Renal cortex interstitium (tissue), 11 donors: ENCODE data around the gene MICAL3. TPM values are rescaled to one million over a fixed set of nuclear protein-coding genes. Genes with fewer than 3 reads are reported as not detected.
"Not testable (repeated sequence)": the region's sequence is repeated elsewhere in the genome, so short reads cannot be mapped to it uniquely, and the experiment has no call there.

Source experiments
- DNase-seq, 11 donors: peaks; one replicate each; pipeline ENCODE4 v3.0.0-alpha.2; 2013; ENCODE audit warnings: low read depth in 9 of 11, low spot score in 4 of 11; ENCODE audit errors: extremely low read depth in 1 of 11
- polyA plus RNA-seq, 3 donors: library from polyadenylated mRNA; unstranded; fragments of 120-200 nt; gene quantifications; one replicate each; pipeline ENCODE4 v1.2.1, GENCODE V29; 2013; ENCODE audit not compliant: insufficient read length in 3 of 3

The MICAL3 gene
- polyA plus RNA-seq, 3 donors: 30.9 to 40.3 (median 32.8) TPM

- DNase-seq: no peak
These were observed 18.3 kb upstream of the MICAL3 start for GRCh38 chr22:18042685-18043084.

GRCh38 chr22:18040898-18041297 is 16.5 kb upstream of the MICAL3 start:
- DNase-seq: not testable (repeated sequence)

GRCh38 chr22:18035751-18036150 is 11.4 kb upstream of the MICAL3 start:
- peak in 1 of 11 donors; percentile 22 for DNase-seq

GRCh38 chr22:18034076-18034475 is 9.7 kb upstream of the MICAL3 start:
- no peak for DNase-seq

- DNase-seq: no peak
These were observed 9.0 kb upstream of the MICAL3 start for GRCh38 chr22:18033204-18033998.

- no peak for DNase-seq
These were observed 8.2 kb upstream of the MICAL3 start for GRCh38 chr22:18032455-18033101.

GRCh38 chr22:18031695-18032454 is 7.5 kb upstream of the MICAL3 start:
- DNase-seq: no peak

GRCh38 chr22:18029686-18030267 is 5.4 kb upstream of the MICAL3 start:
- DNase-seq: no peak

GRCh38 chr22:18028817-18029527 is 4.6 kb upstream of the MICAL3 start:
- DNase-seq: no peak

- not testable (repeated sequence) for DNase-seq
These were observed 1.5 kb upstream of the MICAL3 start for GRCh38 chr22:18025898-18026297.

- DNase-seq: no peak
These were observed 777 bp upstream of the MICAL3 start for GRCh38 chr22:18024956-18025720.

GRCh38 chr22:18023509-18024275 is 669 bp downstream of the MICAL3 start:
- DNase-seq: peak in 7 of 11 donors; percentile 34 to 54 (median 47)

- no peak for DNase-seq
These were observed 1.5 kb downstream of the MICAL3 start for GRCh38 chr22:18022876-18023275.

- no peak for DNase-seq
These were observed 2.9 kb downstream of the MICAL3 start for GRCh38 chr22:18021431-18021830.

- DNase-seq: not testable (repeated sequence)
These were observed 3.6 kb downstream of the MICAL3 start for GRCh38 chr22:18020743-18021142.

GRCh38 chr22:18013947-18014346 is 10.4 kb downstream of the MICAL3 start:
- no peak for DNase-seq

GRCh38 chr22:18013436-18013835 is 10.9 kb downstream of the MICAL3 start:
- DNase-seq: no peak
